ENCODE data around the gene ANAPC16. TPM values are rescaled to one million over a fixed set of nuclear protein-coding genes. Genes with fewer than 3 reads are reported as not detected.

The ANAPC16 gene
- total RNA-seq, result 63.9 and 75.3 TPM in 2 replicates

GRCh38 chr10:72215611-72216549, at the start of gene ANAPC16, which contains the start of gene ASCC1:
Gene ANAPC16 (plus strand): TSS chr10:72216012. CDS start chr10:72223915, 7,903 bp downstream.
Gene ASCC1 (minus strand): TSS chr10:72216276. CDS start chr10:72213298, 2,978 bp downstream.

GRCh38 chr10:72273410-72274212, 57.8 kb downstream of the ANAPC16 start, which contains the start of gene DDIT4:
Gene DDIT4 (plus strand): TSS chr10:72273924. CDS start chr10:72274217, 293 bp downstream.

Other genes starting within 250 kb of the ANAPC16 start
- 0.16 and 2.0 TPM in 2 replicates for gene SPOCK2, start 127.5 kb upstream of the ANAPC16 start, total RNA-seq
- gene ASCC1, start 264 bp downstream of the ANAPC16 start, total RNA-seq, result 18.2 and 21.9 TPM in 2 replicates
- 708 and 719 TPM in 2 replicates for gene DDIT4, start 57.9 kb downstream of the ANAPC16 start, total RNA-seq
- 22.7 and 23.2 TPM in 2 replicates for gene DNAJB12, start 138.9 kb downstream of the ANAPC16 start, total RNA-seq

All from cardiac atrium fibroblast (primary cell).